MCF 10A (cell line): ENCODE results near the gene PPM1N. TPM values are rescaled to one million over a fixed set of nuclear protein-coding genes. Genes with fewer than 3 reads are reported as not detected.
A peak's percentile ranks its signal among the peaks of the same experiment; 100 is the strongest.

Source experiments
- Bru-seq: library from RNA; stranded (reverse); fragments of 400-500 nt; gene quantifications from one replicate; lab custom pipeline; 2021; lab: Mats Ljungman, UMichigan
- BruChase-seq, 2 experiments: library from RNA; stranded (reverse); fragments of 400-500 nt; gene quantifications; one replicate each; lab custom pipeline; 2021; lab: Mats Ljungman, UMichigan
- BruUV-seq: library from RNA; stranded (reverse); fragments of 400-500 nt; replicated peaks from 2 replicates; lab custom pipeline; 2021; lab: Mats Ljungman, UMichigan
- CTCF ChIA-PET: fragments of 300-600 bp; sonication (Branson Sonifier 250); formaldehyde crosslinking; extraction: SDS; loops from one replicate; lab custom pipeline; 2021; ENCODE audit warnings: antibody characterized with exemption, inconsistent platforms; lab: Yijun Ruan, JAX
- POLR2A ChIA-PET: fragments of 300-600, 350-650 bp; sonication (Branson Sonifier 250); formaldehyde crosslinking; extraction: SDS; loops from one replicate; lab custom pipeline; 2020; ENCODE audit warnings: antibody characterized with exemption, inconsistent platforms; lab: Yijun Ruan, JAX
- DNase-seq: peaks from one replicate; pipeline ENCODE4 v3.0.0-alpha.2; 2018; ENCODE audit not compliant: unreplicated experiment
- H3K27ac Mint-ChIP-seq: one replicate; pipeline ENCODE4 v1.8.0; 2022; ENCODE audit warnings: mild to moderate bottlenecking, low read depth, mixed read lengths; ENCODE audit not compliant: unreplicated experiment
- H3K27me3 Mint-ChIP-seq: one replicate; pipeline ENCODE4 v1.8.0; 2022; ENCODE audit warnings: mixed read lengths; ENCODE audit not compliant: insufficient read depth, unreplicated experiment
- H3K36me3 Mint-ChIP-seq: one replicate; pipeline ENCODE4 v1.8.0; 2022; ENCODE audit warnings: mild to moderate bottlenecking, moderate library complexity, mixed read lengths; ENCODE audit not compliant: insufficient read depth, unreplicated experiment
- H3K4me1 Mint-ChIP-seq: one replicate; pipeline ENCODE4 v1.8.0; 2022; ENCODE audit warnings: mixed read lengths; ENCODE audit not compliant: insufficient read depth, unreplicated experiment
- H3K4me3 Mint-ChIP-seq: one replicate; pipeline ENCODE4 v1.8.0; 2022; ENCODE audit warnings: mild to moderate bottlenecking, moderate library complexity, mixed read lengths; ENCODE audit not compliant: unreplicated experiment
- H3K9me3 Mint-ChIP-seq: one replicate; pipeline ENCODE4 v1.8.0; 2022; ENCODE audit warnings: mixed read lengths; ENCODE audit not compliant: unreplicated experiment
- CTCF ChIP-seq: fragments of 200-600 bp; IDR thresholded peaks from one replicate; pipeline ENCODE4 v1.8.0; 2022; ENCODE audit warnings: antibody characterized with exemption, mild to moderate bottlenecking; ENCODE audit not compliant: unreplicated experiment
- intact Hi-C: fragments of 100-400 bp; cut with micrococcal nuclease; formaldehyde crosslinking; loops from 2 replicates; pipeline ENCODE4 v1.14.1; 2022
- long read RNA-seq: library from polyadenylated mRNA; stranded (forward); transcript quantifications from one replicate; pipeline ENCODE4 v2.0.0, GENCODE V29; 2022
- total RNA-seq: library from RNA; stranded (reverse); gene quantifications from 2 replicates; pipeline ENCODE4 v1.2.3, GENCODE V29; 2022

Gene PPM1N
- 0.33 and 0.42 TPM in 2 replicates for total RNA-seq
- Bru-seq, nascent RNA: percentile 11 among the genes with signal in this experiment
- percentile 22 among the genes with signal in this experiment for BruChase-seq, experiment 1, labeled RNA remaining after a 6-hour chase
- percentile 14 among the genes with signal in this experiment for BruChase-seq, experiment 2, labeled RNA remaining after a 2-hour chase
- long read RNA-seq, partial matches to known transcripts: 0 of 8 reads
- long read RNA-seq, other reads (novel, unspliced or antisense): 8 of 8 reads

- Mint-ChIP-seq H3K4me3 (peak within 1 kb of the TSS; percentile 75), H3K36me3 (no peaks in the 10 kb centered on the region), H3K27me3 (no peaks in the 10 kb centered on the region), H3K9me3 (no peaks in the 10 kb centered on the region), H3K27ac (peak within 1 kb of the TSS; percentile 24), H3K4me1 (peaks cover 13% of the 10 kb centered on the region)
- intact Hi-C loops: no loop called here
- ChIA-PET POLR2A (interaction anchor here (0.6 kb wide), 1 partner anchor 125 kb away, joined by 4 read pairs; no protein-coding TSS in a partner anchor), CTCF (interaction anchor here (1.6 to 3.1 kb wide), 2 partner anchors 12 to 13 kb away, joined by 8 to 16 read pairs; no protein-coding TSS in a partner anchor)
- DNase-seq: no peak
- TF ChIP-seq CTCF: no peak
- BruUV-seq: no TSS peak
These were observed at the start of gene PPM1N for GRCh38 chr19:45498411-45499195. TSS of gene PPM1N (plus strand) at chr19:45498443. CDS start at chr19:45498473, 30 bp downstream.

DNA sequence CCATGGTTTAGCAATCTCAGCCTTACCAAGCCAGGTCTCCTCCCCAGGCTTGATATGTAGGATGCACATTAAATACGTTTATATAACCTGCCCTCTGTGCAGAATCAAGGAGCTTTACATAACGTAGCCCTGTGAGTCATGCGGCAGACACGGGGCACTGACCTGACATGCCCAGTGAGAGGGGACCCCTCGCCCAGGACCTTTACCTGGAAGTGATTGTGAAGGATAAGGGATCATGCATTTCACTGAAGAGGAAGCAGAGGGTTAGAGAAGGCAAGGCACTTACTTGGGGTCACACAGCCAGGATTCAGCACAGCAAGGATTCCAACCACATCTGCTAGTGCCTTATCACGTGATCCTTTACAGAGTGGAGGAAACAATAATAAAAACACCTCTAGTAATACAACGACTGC is 49.4 kb upstream of the PPM1N start:
- H3K9me3 Mint-ChIP-seq: no peaks in the 10 kb centered on the region
- DNase-seq: peak; percentile 91
- peak overlapping the region; percentile 86 for H3K4me3 Mint-ChIP-seq
- BruUV-seq: no TSS peak
- H3K27ac Mint-ChIP-seq: peak overlapping the region; percentile 100
- intact Hi-C loops: no loop called here
- H3K36me3 Mint-ChIP-seq: peaks cover 18% of the 10 kb centered on the region
- no peaks in the 10 kb centered on the region for H3K27me3 Mint-ChIP-seq
- peaks cover 52% of the 10 kb centered on the region for H3K4me1 Mint-ChIP-seq
- ChIA-PET CTCF (interaction anchor here (0.6 to 3.3 kb wide), 7 partner anchors 8 to 37 kb away, joined by 3 to 11 read pairs (median 4); partner anchors contain the start of gene FOSB), POLR2A (interaction anchor here (0.6 to 7.8 kb wide), 15 partner anchors 10 to 376 kb away, joined by 3 to 148 read pairs (median 4); partner anchors contain the start of genes BLOC1S3, ERCC1, FOSB and OPA3)
- TF ChIP-seq CTCF: no peak

GRCh38 chr19:45450012-45450333 is 48.3 kb upstream of the PPM1N start:
- BruUV-seq: no TSS peak
- POLR2A ChIA-PET: interaction anchor here (0.8 to 7.8 kb wide), 7 partner anchors 11 to 272 kb away, joined by 3 to 148 read pairs (median 5); partner anchors contain the start of genes BLOC1S3, FOSB and TRAPPC6A
- H3K36me3 Mint-ChIP-seq: peaks cover 18% of the 10 kb centered on the region
- CTCF ChIA-PET: interaction anchor here (1.3 to 1.9 kb wide), 2 partner anchors 10 to 19 kb away, joined by 4 to 11 read pairs; partner anchors contain the start of gene FOSB
- peaks cover 54% of the 10 kb centered on the region for H3K4me1 Mint-ChIP-seq
- intact Hi-C loops: loop anchor here (2.0 kb wide), 1 partner anchor 19 kb away; no protein-coding TSS in a partner anchor
- peak overlapping the region; percentile 86 for H3K4me3 Mint-ChIP-seq
- H3K9me3 Mint-ChIP-seq: no peaks in the 10 kb centered on the region
- H3K27me3 Mint-ChIP-seq: no peaks in the 10 kb centered on the region
- no peak for TF ChIP-seq CTCF
- DNase-seq: no peak
- peak overlapping the region; percentile 100 for H3K27ac Mint-ChIP-seq
